Panc1 (cell line): Measurements from ENCODE around the gene CCDC86. TPM values are rescaled to one million over a fixed set of nuclear protein-coding genes. Genes with fewer than 3 reads are reported as not detected.

Experiments used
- ATAC-seq: fragments of 200-7000 bp; cut with Tn5 transposase; 2 replicates; pipeline ENCODE4 v1.9.1; 2020; ENCODE audit warnings: mild to moderate bottlenecking, moderate library complexity
- BruUV-seq: library from RNA; stranded (reverse); fragments of 400-500 nt; replicated peaks from 2 replicates; lab custom pipeline; 2021; lab: Mats Ljungman, UMichigan
- CTCF ChIA-PET: fragments of 300-600 bp; sonication (Branson Sonifier 250); formaldehyde crosslinking; loops from one replicate; lab custom pipeline; 2022; ENCODE audit warnings: antibody characterized with exemption; lab: Charles Lee
- POLR2A ChIA-PET: fragments of 300-600 bp; sonication (Branson Sonifier 250); formaldehyde crosslinking; loops from one replicate; lab custom pipeline; 2022; ENCODE audit warnings: antibody characterized with exemption; lab: Charles Lee
- DNase-seq: peaks from one replicate; pipeline ENCODE4 v3.0.0-alpha.2; 2010; ENCODE audit warnings: low read depth, low spot score
- H3K27ac ChIP-seq: 2 replicates; pipeline ENCODE4 v1.5.1; 2011; ENCODE audit warnings: mild to moderate bottlenecking, low read length, inconsistent platforms
- H3K27me3 ChIP-seq: fragments of 200-500 bp; sonication (Bioruptor generic); 2 replicates; pipeline ENCODE4 v1.6.0; 2014; ENCODE audit warnings: low read length, inconsistent platforms; ENCODE audit not compliant: control insufficient read depth, insufficient read depth
- H3K36me3 ChIP-seq: fragments of 200-500 bp; sonication (Bioruptor generic); 2 replicates; pipeline ENCODE4 v1.5.1; 2014; ENCODE audit warnings: inconsistent platforms, mild to moderate bottlenecking, low read length, moderate library complexity; ENCODE audit not compliant: control insufficient read depth, insufficient read depth
- H3K4me1 ChIP-seq: 2 replicates; pipeline ENCODE4 v1.5.1; 2011; ENCODE audit warnings: inconsistent platforms, mild to moderate bottlenecking, low read length, moderate library complexity; ENCODE audit not compliant: control insufficient read depth, insufficient read depth
- H3K4me3 ChIP-seq, 2 experiments: 2 replicates each; pipeline ENCODE4 v1.5.1; 2011 to 2012; ENCODE audit warnings: low read depth in 2 of 2, low read length in 2 of 2, mild to moderate bottlenecking in 2 of 2, inconsistent platforms in 1 of 2, moderate library complexity in 1 of 2
- H3K9me3 ChIP-seq: fragments of 200-500 bp; sonication (Bioruptor generic); 2 replicates; pipeline ENCODE4 v1.5.1; 2014; ENCODE audit warnings: low read depth, mild to moderate bottlenecking, inconsistent platforms, low read length, moderate library complexity; ENCODE audit not compliant: control insufficient read depth, insufficient read depth
- POLR2AphosphoS5 ChIP-seq: IDR thresholded peaks from 2 replicates; pipeline ENCODE4 v1.6.1; 2012; ENCODE audit warnings: mild to moderate bottlenecking, low read depth, low read length, moderate library complexity
- SIN3A ChIP-seq: IDR thresholded peaks from 2 replicates; pipeline ENCODE4 v1.6.1; 2012; ENCODE audit warnings: low read depth, mild to moderate bottlenecking, low read length, moderate library complexity, borderline replicate concordance; ENCODE audit not compliant: insufficient read depth
- TCF7L2 ChIP-seq: IDR thresholded peaks from 2 replicates; pipeline ENCODE4 v1.6.1; 2011; ENCODE audit warnings: mild to moderate bottlenecking, low read depth, low read length, inconsistent platforms
- in situ Hi-C: cut with HindIII; loops from 2 replicates; pipeline ENCODE4 v1.10.0; 2016; ENCODE audit warnings: low sequenced_read_pairs, low pct_unique_long_range_greater_than_20kb
- intact Hi-C: fragments of 100-400 bp; cut with micrococcal nuclease; formaldehyde crosslinking; loops from one replicate; pipeline ENCODE4 v1.10.0; 2022; ENCODE audit not compliant: unreplicated experiment
- total RNA-seq: library from RNA; stranded (reverse); gene quantifications from one replicate; pipeline ENCODE4 v1.2.1, GENCODE V29; 2021; ENCODE audit not compliant: unreplicated experiment
- TF ChIP-seq, protein P1 (sequence below), 2 experiments: IDR thresholded peaks; 2 replicates each; pipeline ENCODE4 v1.6.1; 2011 to 2012; ENCODE audit warnings: low read depth in 2 of 2, control low read depth in 1 of 2, low read length in 1 of 2, mild to moderate bottlenecking in 1 of 2, moderate library complexity in 1 of 2; ENCODE audit not compliant: insufficient read depth in 1 of 2
- TF ChIP-seq, protein P2 (sequence below): fragments of 450-650 bp; IDR thresholded peaks from 2 replicates; pipeline ENCODE4 v1.5.1; 2017; ENCODE audit warnings: mild to moderate bottlenecking

The CCDC86 gene
- total RNA-seq, 1 experiment from 2014 or later, result 70.2 TPM

GRCh38 chr11:60867871-60868681 is 26.2 kb downstream of the CCDC86 start:
- Histone ChIP-seq H3K27ac (no peak overlapping the region), H3K27me3 (no peaks in the 10 kb centered on the region), H3K4me3 (no peak overlapping the region), H3K36me3 (no peaks in the 10 kb centered on the region), H3K9me3 (no peaks in the 10 kb centered on the region), H3K4me1 (no peaks in the 10 kb centered on the region)
- intact Hi-C loops, result no loop called here
- BruUV-seq, result no TSS peak
- TF ChIP-seq, protein P1, sequence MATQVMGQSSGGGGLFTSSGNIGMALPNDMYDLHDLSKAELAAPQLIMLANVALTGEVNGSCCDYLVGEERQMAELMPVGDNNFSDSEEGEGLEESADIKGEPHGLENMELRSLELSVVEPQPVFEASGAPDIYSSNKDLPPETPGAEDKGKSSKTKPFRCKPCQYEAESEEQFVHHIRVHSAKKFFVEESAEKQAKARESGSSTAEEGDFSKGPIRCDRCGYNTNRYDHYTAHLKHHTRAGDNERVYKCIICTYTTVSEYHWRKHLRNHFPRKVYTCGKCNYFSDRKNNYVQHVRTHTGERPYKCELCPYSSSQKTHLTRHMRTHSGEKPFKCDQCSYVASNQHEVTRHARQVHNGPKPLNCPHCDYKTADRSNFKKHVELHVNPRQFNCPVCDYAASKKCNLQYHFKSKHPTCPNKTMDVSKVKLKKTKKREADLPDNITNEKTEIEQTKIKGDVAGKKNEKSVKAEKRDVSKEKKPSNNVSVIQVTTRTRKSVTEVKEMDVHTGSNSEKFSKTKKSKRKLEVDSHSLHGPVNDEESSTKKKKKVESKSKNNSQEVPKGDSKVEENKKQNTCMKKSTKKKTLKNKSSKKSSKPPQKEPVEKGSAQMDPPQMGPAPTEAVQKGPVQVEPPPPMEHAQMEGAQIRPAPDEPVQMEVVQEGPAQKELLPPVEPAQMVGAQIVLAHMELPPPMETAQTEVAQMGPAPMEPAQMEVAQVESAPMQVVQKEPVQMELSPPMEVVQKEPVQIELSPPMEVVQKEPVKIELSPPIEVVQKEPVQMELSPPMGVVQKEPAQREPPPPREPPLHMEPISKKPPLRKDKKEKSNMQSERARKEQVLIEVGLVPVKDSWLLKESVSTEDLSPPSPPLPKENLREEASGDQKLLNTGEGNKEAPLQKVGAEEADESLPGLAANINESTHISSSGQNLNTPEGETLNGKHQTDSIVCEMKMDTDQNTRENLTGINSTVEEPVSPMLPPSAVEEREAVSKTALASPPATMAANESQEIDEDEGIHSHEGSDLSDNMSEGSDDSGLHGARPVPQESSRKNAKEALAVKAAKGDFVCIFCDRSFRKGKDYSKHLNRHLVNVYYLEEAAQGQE (IDR thresholded peaks at IDR 0.05; ENCODE audit: insufficient read depth in 1 of 2, low read depth in 2 of 2, low read length in 1 of 2), result no peak
- TF ChIP-seq POLR2AphosphoS5, result no peak
- TF ChIP-seq, protein P2, sequence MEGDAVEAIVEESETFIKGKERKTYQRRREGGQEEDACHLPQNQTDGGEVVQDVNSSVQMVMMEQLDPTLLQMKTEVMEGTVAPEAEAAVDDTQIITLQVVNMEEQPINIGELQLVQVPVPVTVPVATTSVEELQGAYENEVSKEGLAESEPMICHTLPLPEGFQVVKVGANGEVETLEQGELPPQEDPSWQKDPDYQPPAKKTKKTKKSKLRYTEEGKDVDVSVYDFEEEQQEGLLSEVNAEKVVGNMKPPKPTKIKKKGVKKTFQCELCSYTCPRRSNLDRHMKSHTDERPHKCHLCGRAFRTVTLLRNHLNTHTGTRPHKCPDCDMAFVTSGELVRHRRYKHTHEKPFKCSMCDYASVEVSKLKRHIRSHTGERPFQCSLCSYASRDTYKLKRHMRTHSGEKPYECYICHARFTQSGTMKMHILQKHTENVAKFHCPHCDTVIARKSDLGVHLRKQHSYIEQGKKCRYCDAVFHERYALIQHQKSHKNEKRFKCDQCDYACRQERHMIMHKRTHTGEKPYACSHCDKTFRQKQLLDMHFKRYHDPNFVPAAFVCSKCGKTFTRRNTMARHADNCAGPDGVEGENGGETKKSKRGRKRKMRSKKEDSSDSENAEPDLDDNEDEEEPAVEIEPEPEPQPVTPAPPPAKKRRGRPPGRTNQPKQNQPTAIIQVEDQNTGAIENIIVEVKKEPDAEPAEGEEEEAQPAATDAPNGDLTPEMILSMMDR, result no peak
- DNase-seq, result no peak
- ChIA-PET CTCF (interaction anchor here (0.6 to 0.7 kb wide), 3 partner anchors 37 to 1696 kb away, joined by 3 to 6 read pairs (median 4); partner anchors contain the start of gene DTX4), POLR2A (no interaction called here)
- ATAC-seq, result no peak
- in situ Hi-C loops, result no loop called here

DNA sequence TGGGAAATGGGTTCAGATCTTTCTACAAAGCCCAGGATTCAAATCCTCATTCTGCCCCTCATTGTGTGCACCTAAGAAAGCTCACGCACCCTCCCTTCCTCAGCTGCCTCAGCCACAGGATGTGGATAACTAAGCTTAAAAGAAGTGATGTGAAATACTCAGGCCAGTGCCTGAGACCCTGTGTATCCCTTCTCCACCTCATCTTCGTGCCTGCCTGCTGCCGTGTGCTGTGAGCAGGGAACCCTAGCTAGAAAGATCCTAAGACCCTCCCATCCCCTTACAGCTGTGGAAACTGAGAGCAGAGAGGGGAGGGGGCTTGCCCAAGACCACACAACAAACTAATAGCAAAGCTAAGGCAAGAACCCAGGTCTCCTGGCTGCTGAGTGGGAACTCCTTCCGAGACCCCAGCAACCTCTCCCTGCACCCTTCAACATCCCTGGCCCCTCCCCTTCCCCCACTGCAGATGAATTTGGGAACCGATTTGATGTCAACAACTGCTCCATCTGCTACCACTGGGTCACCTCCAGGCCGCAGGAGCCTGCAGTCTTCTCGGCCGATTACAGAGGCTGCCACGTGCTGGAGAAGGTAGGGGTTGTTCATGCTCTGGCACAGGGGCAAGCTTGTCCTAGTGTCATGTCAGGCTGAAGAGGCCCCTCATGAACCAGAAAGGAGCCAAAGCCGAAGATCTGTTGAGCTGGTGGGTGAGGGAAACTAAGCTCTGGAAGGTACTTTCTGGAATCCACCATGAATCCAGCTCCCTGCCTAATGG is 27.0 kb downstream of the CCDC86 start:
- Histone ChIP-seq H3K27ac (no peak overlapping the region), H3K4me1 (no peaks in the 10 kb centered on the region), H3K9me3 (no peaks in the 10 kb centered on the region), H3K27me3 (no peaks in the 10 kb centered on the region), H3K4me3 (no peak overlapping the region), H3K36me3 (no peaks in the 10 kb centered on the region)
- TF ChIP-seq, protein P2, result no peak
- TF ChIP-seq POLR2AphosphoS5 (no peak), SIN3A (no peak), TCF7L2 (no peak)
- TF ChIP-seq, protein P1 (IDR thresholded peaks at IDR 0.05; ENCODE audit: insufficient read depth in 1 of 2, low read depth in 2 of 2, low read length in 1 of 2), result no peak
- ATAC-seq (no peak), DNase-seq (no peak)
- intact Hi-C loops, result no loop called here
- no TSS peak for BruUV-seq
- in situ Hi-C loops, result no loop called here
- ChIA-PET POLR2A (no interaction called here), CTCF (no interaction called here)
